CD1c-positive myeloid dendritic cell (primary cell): ENCODE data around the gene RCHY1.
"Not testable (repeated sequence)": the region's sequence is repeated elsewhere in the genome, so short reads cannot be mapped to it uniquely, and the experiment has no call there.

Experiments used
- DNase-seq: peaks from one replicate; pipeline ENCODE4 v3.0.0-alpha.2; 2016; ENCODE audit errors: extremely low spot score

RCHY1 gene

GRCh38 chr4:75514131-75514948 lies at the start of gene RCHY1, which contains the start of gene THAP6:
Gene RCHY1, minus strand, starts transcription at chr4:75514403. Its CDS starts 117 bp downstream, at chr4:75514286.
Gene THAP6, plus strand, starts transcription at chr4:75514473. Its CDS starts 980 bp downstream, at chr4:75515453.
- DNase-seq, result peak; percentile 97

- no peak for DNase-seq
Observed at GRCh38 chr4:75561789-75562188, 47.6 kb upstream of the RCHY1 start.

- no peak for DNase-seq
Observed at GRCh38 chr4:75557696-75558095, 43.5 kb upstream of the RCHY1 start.

GRCh38 chr4:75555294-75556164 lies 41.3 kb upstream of the RCHY1 start, which contains the start of gene ODAPH:
Gene ODAPH, plus strand, starts transcription at chr4:75556066. Its CDS starts 17 bp downstream, at chr4:75556083.
- DNase-seq, result no peak

- no peak for DNase-seq
Observed at GRCh38 chr4:75552452-75552851, 38.2 kb upstream of the RCHY1 start.

- DNase-seq, result no peak
Observed at GRCh38 chr4:75549019-75549418, 34.8 kb upstream of the RCHY1 start.

GRCh38 chr4:75547647-75548387 lies 33.6 kb upstream of the RCHY1 start:
- peak; percentile 50 for DNase-seq

- no peak for DNase-seq
Observed at GRCh38 chr4:75545526-75545925, 31.3 kb upstream of the RCHY1 start.

- DNase-seq, result no peak
Observed at GRCh38 chr4:75544870-75545269, 30.7 kb upstream of the RCHY1 start.

GRCh38 chr4:75544220-75544619 lies 30.0 kb upstream of the RCHY1 start:
- DNase-seq, result not testable (repeated sequence)

GRCh38 chr4:75542824-75543223 lies 28.6 kb upstream of the RCHY1 start:
- no peak for DNase-seq

GRCh38 chr4:75537308-75537707 lies 23.1 kb upstream of the RCHY1 start:
- DNase-seq, result not testable (repeated sequence)

- not testable (repeated sequence) for DNase-seq
Observed at GRCh38 chr4:75533926-75534325, 19.7 kb upstream of the RCHY1 start.

- DNase-seq, result not testable (repeated sequence)
Observed at GRCh38 chr4:75533339-75533887, 19.2 kb upstream of the RCHY1 start.

- not testable (repeated sequence) for DNase-seq
Observed at GRCh38 chr4:75531536-75532143, 17.4 kb upstream of the RCHY1 start.

- no peak for DNase-seq
Observed at GRCh38 chr4:75530556-75531322, 16.5 kb upstream of the RCHY1 start.

GRCh38 chr4:75527482-75527881 lies 13.3 kb upstream of the RCHY1 start:
- DNase-seq, result no peak

- DNase-seq, result no peak
Observed at GRCh38 chr4:75525910-75526309, 11.7 kb upstream of the RCHY1 start.

GRCh38 chr4:75525086-75525485 lies 10.9 kb upstream of the RCHY1 start:
- no peak for DNase-seq

- not testable (repeated sequence) for DNase-seq
Observed at GRCh38 chr4:75519452-75519851, 5.2 kb upstream of the RCHY1 start.
